GM19238 (cell line): ENCODE measurements around the gene TRPV5.

Source experiments
- DNase-seq: peaks from one replicate; pipeline ENCODE4 v3.0.0; 2011; ENCODE audit warnings: low spot score; ENCODE audit not compliant: insufficient read length

Gene TRPV5

GRCh38 chr7:142908921-142909890 is 24.3 kb downstream of the TRPV5 start:
- no peak for DNase-seq

GRCh38 chr7:142908290-142908689 is 25.3 kb downstream of the TRPV5 start:
- no peak for DNase-seq

- no peak for DNase-seq
Measured at GRCh38 chr7:142906643-142907042, 26.9 kb downstream of the TRPV5 start.

- no peak for DNase-seq
Measured at GRCh38 chr7:142905759-142906158, 27.8 kb downstream of the TRPV5 start.

- DNase-seq = no peak
Measured at GRCh38 chr7:142904128-142904527, 29.4 kb downstream of the TRPV5 start.

GRCh38 chr7:142901426-142902259 is 31.9 kb downstream of the TRPV5 start:
- no peak for DNase-seq

GRCh38 chr7:142899661-142900060 is 33.9 kb downstream of the TRPV5 start:
- no peak for DNase-seq

GRCh38 chr7:142898377-142899170 is 35.0 kb downstream of the TRPV5 start:
- no peak for DNase-seq

- no peak for DNase-seq
Measured at GRCh38 chr7:142897691-142898090, 35.9 kb downstream of the TRPV5 start.

GRCh38 chr7:142896741-142897379 is 36.7 kb downstream of the TRPV5 start:
- DNase-seq = no peak

- DNase-seq = no peak
Measured at GRCh38 chr7:142896151-142896550, 37.4 kb downstream of the TRPV5 start.

GRCh38 chr7:142894985-142895593 is 38.5 kb downstream of the TRPV5 start:
- no peak for DNase-seq

- DNase-seq = no peak
Measured at GRCh38 chr7:142894112-142894984, 39.2 kb downstream of the TRPV5 start.

- no peak for DNase-seq
Measured at GRCh38 chr7:142892951-142893350, 40.6 kb downstream of the TRPV5 start.

- no peak for DNase-seq
Measured at GRCh38 chr7:142891490-142892082, 42.0 kb downstream of the TRPV5 start.

GRCh38 chr7:142890874-142891485 is 42.6 kb downstream of the TRPV5 start:
- no peak for DNase-seq

- no peak for DNase-seq
Measured at GRCh38 chr7:142889816-142890215, 43.7 kb downstream of the TRPV5 start.

- no peak for DNase-seq
Measured at GRCh38 chr7:142887282-142888015, 46.1 kb downstream of the TRPV5 start.
